Measurements from ENCODE around the gene SKIC2.

GRCh38 chr6:31948306-31948705 is 10.7 kb upstream of the SKIC2 start:
- TF ChIP-seq CTCF (IDR thresholded peaks at IDR 0.05) (no peak), POLR2A (IDR thresholded peaks at IDR 0.05) (no peak)

Data from prostate gland (tissue), 2 donors.